Gastroesophageal sphincter (tissue), 3 donors: ENCODE results near the gene PHEX.

Source experiments
- CTCF ChIP-seq, 4 experiments: fragments of 200-600 bp in 2 of 4; fragments of 450-650 bp in 2 of 4; sonication (generic) in 1 of 4; IDR thresholded peaks; one replicate each; pipeline ENCODE4 v1.5.1; 2017 to 2019; ENCODE audit warnings: antibody characterized with exemption in 4 of 4, mild to moderate bottlenecking in 2 of 4, moderate library complexity in 2 of 4
- EP300 ChIP-seq: sonication (generic); formaldehyde crosslinking; IDR thresholded peaks from one replicate; pipeline ENCODE4 v1.6.1; 2017; ENCODE audit warnings: antibody characterized with exemption, mild to moderate bottlenecking
- POLR2A ChIP-seq, 2 donors: fragments of 450-650 bp; IDR thresholded peaks; one replicate each; pipeline ENCODE4 v1.6.1; 2017; ENCODE audit warnings: antibody characterized with exemption in 2 of 2, mild to moderate bottlenecking in 2 of 2, moderate library complexity in 1 of 2
- POLR2AphosphoS5 ChIP-seq: sonication (generic); formaldehyde crosslinking; IDR thresholded peaks from one replicate; pipeline ENCODE4 v1.6.1; 2017; ENCODE audit warnings: antibody characterized with exemption

- TF ChIP-seq CTCF (IDR thresholded peaks at IDR 0.05) (no peak), EP300 (no peak), POLR2A (IDR thresholded peaks at IDR 0.05) (no peak), POLR2AphosphoS5 (no peak)
Measured at GRCh38 chrX:22021751-22022324, 10.3 kb upstream of the PHEX start.
